HEK293 (cell line): Measurements from ENCODE around the gene HOXB7.
A peak's percentile ranks its signal among the peaks of the same experiment; 100 is the strongest.

Experiments used
- CTCF ChIA-PET: fragments of 350-600 bp; formaldehyde crosslinking; extraction: SDS; loops from one replicate; lab custom pipeline; 2021; ENCODE audit warnings: antibody characterized with exemption; lab: Yijun Ruan, JAX
- POLR2A ChIA-PET: fragments of 300-600 bp; formaldehyde crosslinking; extraction: SDS; loops from one replicate; lab custom pipeline; 2020; ENCODE audit warnings: antibody characterized with exemption, inconsistent platforms; lab: Yijun Ruan, JAX
- H3K27ac ChIP-seq: fragments of 200-500 bp; sonication (Bioruptor generic); 2 replicates; pipeline ENCODE4 v1.5.1; 2014; ENCODE audit warnings: low read depth, low read length, control low read depth, inconsistent platforms; ENCODE audit errors: extremely low read depth
- H3K36me3 ChIP-seq, 2 experiments: fragments of 200-500 bp in 1 of 2; sonication (Bioruptor generic) in 1 of 2; 1 replicate in 1 of 2; 2 replicates in 1 of 2; pipeline ENCODE4 v1.5.1; 2014 to 2017; ENCODE audit warnings: inconsistent platforms in 2 of 2, low read length in 2 of 2; ENCODE audit not compliant: control insufficient read depth in 2 of 2, insufficient read depth in 1 of 2
- H3K4me1 ChIP-seq: fragments of 200-500 bp; sonication (Bioruptor generic); 2 replicates; pipeline ENCODE4 v1.5.1; 2014; ENCODE audit warnings: mild to moderate bottlenecking, low read length, inconsistent platforms; ENCODE audit not compliant: control insufficient read depth, insufficient read depth
- H3K4me3 ChIP-seq: 2 replicates; pipeline ENCODE4 v1.5.1; 2011; ENCODE audit warnings: low read depth, mild to moderate bottlenecking, control low read depth, low read length, moderate library complexity
- H3K9me3 ChIP-seq: fragments of 200-500 bp; sonication (Bioruptor generic); 2 replicates; pipeline ENCODE4 v1.5.1; 2014; ENCODE audit warnings: low read depth, low read length, inconsistent platforms; ENCODE audit not compliant: control insufficient read depth, insufficient read depth
- EGR2 ChIP-seq: fragments of 450-650 bp; formaldehyde crosslinking; IDR thresholded peaks from 2 replicates; pipeline ENCODE4 v1.5.1; 2016; ENCODE audit warnings: low read depth, missing biosample characterization, missing genetic modification characterization
- GLIS2 ChIP-seq: fragments of 450-650 bp; formaldehyde crosslinking; IDR thresholded peaks from 2 replicates; pipeline ENCODE4 v1.5.1; 2016; ENCODE audit warnings: missing biosample characterization, missing genetic modification characterization
- IKZF3 ChIP-seq: fragments of 450-650 bp; IDR thresholded peaks from 2 replicates; pipeline ENCODE4 v1.5.0; 2018; ENCODE audit warnings: missing biosample characterization, mild to moderate bottlenecking, missing genetic modification characterization, moderate library complexity
- KLF16 ChIP-seq: fragments of 450-650 bp; formaldehyde crosslinking; IDR thresholded peaks from 2 replicates; pipeline ENCODE4 v1.5.1; 2017; ENCODE audit warnings: missing biosample characterization, missing genetic modification characterization
- PRDM6 ChIP-seq: fragments of 450-650 bp; formaldehyde crosslinking; IDR thresholded peaks from 2 replicates; pipeline ENCODE4 v1.5.1; 2017; ENCODE audit warnings: missing biosample characterization, missing genetic modification characterization
- SP7 ChIP-seq: fragments of 450-650 bp; formaldehyde crosslinking; IDR thresholded peaks from 2 replicates; pipeline ENCODE4 v1.5.1; 2016; ENCODE audit warnings: missing biosample characterization, missing genetic modification characterization
- TSHZ1 ChIP-seq: fragments of 450-650 bp; formaldehyde crosslinking; IDR thresholded peaks from 2 replicates; pipeline ENCODE4 v1.5.1; 2016; ENCODE audit warnings: missing biosample characterization, missing genetic modification characterization, borderline replicate concordance
- ZBTB10 ChIP-seq: fragments of 450-650 bp; formaldehyde crosslinking; IDR thresholded peaks from 2 replicates; pipeline ENCODE4 v1.5.1; 2016; ENCODE audit warnings: missing biosample characterization, missing genetic modification characterization
- ZBTB17 ChIP-seq: fragments of 450-650 bp; formaldehyde crosslinking; IDR thresholded peaks from 2 replicates; pipeline ENCODE4 v1.5.1; 2016; ENCODE audit warnings: missing biosample characterization, missing genetic modification characterization
- ZBTB8A ChIP-seq: fragments of 450-650 bp; formaldehyde crosslinking; IDR thresholded peaks from 2 replicates; pipeline ENCODE4 v1.5.1; 2016; ENCODE audit warnings: missing biosample characterization, missing genetic modification characterization
- ZNF140 ChIP-seq: fragments of 450-650 bp; formaldehyde crosslinking; IDR thresholded peaks from 2 replicates; pipeline ENCODE4 v1.5.1; 2016; ENCODE audit warnings: missing biosample characterization, missing genetic modification characterization
- ZNF174 ChIP-seq: fragments of 450-650 bp; formaldehyde crosslinking; IDR thresholded peaks from 2 replicates; pipeline ENCODE4 v1.5.0; 2017; ENCODE audit warnings: missing biosample characterization, mild to moderate bottlenecking, missing genetic modification characterization
- ZNF211 ChIP-seq: fragments of 450-650 bp; formaldehyde crosslinking; IDR thresholded peaks from 2 replicates; pipeline ENCODE4 v1.5.1; 2016; ENCODE audit warnings: low read depth, missing biosample characterization, missing genetic modification characterization
- ZNF311 ChIP-seq: fragments of 450-650 bp; formaldehyde crosslinking; IDR thresholded peaks from 2 replicates; pipeline ENCODE4 v1.5.1; 2017; ENCODE audit warnings: missing biosample characterization, missing genetic modification characterization, borderline replicate concordance
- ZNF426 ChIP-seq: fragments of 450-650 bp; formaldehyde crosslinking; IDR thresholded peaks from 2 replicates; pipeline ENCODE4 v1.5.1; 2017; ENCODE audit warnings: missing biosample characterization, missing genetic modification characterization, mild to moderate bottlenecking, inconsistent platforms, moderate library complexity
- ZNF501 ChIP-seq: fragments of 450-650 bp; formaldehyde crosslinking; IDR thresholded peaks from 2 replicates; pipeline ENCODE4 v1.5.1; 2016; ENCODE audit warnings: missing biosample characterization, missing genetic modification characterization
- ZNF514 ChIP-seq: fragments of 450-650 bp; formaldehyde crosslinking; IDR thresholded peaks from 2 replicates; pipeline ENCODE4 v1.5.1; 2016; ENCODE audit warnings: missing biosample characterization, missing genetic modification characterization
- ZNF529 ChIP-seq: fragments of 450-650 bp; formaldehyde crosslinking; IDR thresholded peaks from 2 replicates; pipeline ENCODE4 v1.5.1; 2017; ENCODE audit warnings: missing genetic modification characterization, missing biosample characterization; ENCODE audit not compliant: insufficient replicate concordance
- ZNF548 ChIP-seq: fragments of 450-650 bp; formaldehyde crosslinking; IDR thresholded peaks from 2 replicates; pipeline ENCODE4 v1.5.1; 2016; ENCODE audit warnings: missing biosample characterization, missing genetic modification characterization
- ZNF571 ChIP-seq: fragments of 450-650 bp; formaldehyde crosslinking; IDR thresholded peaks from 2 replicates; pipeline ENCODE4 v1.5.0; 2017; ENCODE audit warnings: missing biosample characterization, missing genetic modification characterization
- ZNF596 ChIP-seq: fragments of 450-650 bp; IDR thresholded peaks from 2 replicates; pipeline ENCODE4 v1.5.0; 2018; ENCODE audit warnings: missing biosample characterization, mild to moderate bottlenecking, missing genetic modification characterization, moderate library complexity
- ZNF654 ChIP-seq: fragments of 450-650 bp; formaldehyde crosslinking; IDR thresholded peaks from 2 replicates; pipeline ENCODE4 v1.5.1; 2016; ENCODE audit warnings: low read depth, missing biosample characterization, missing genetic modification characterization
- ZNF658 ChIP-seq: fragments of 450-650 bp; formaldehyde crosslinking; IDR thresholded peaks from 2 replicates; pipeline ENCODE4; 2016; ENCODE audit warnings: missing biosample characterization, missing genetic modification characterization
- ZNF843 ChIP-seq: fragments of 450-650 bp; formaldehyde crosslinking; IDR thresholded peaks from 2 replicates; pipeline ENCODE4 v1.5.1; 2016; ENCODE audit warnings: missing biosample characterization, missing genetic modification characterization
- ZSCAN23 ChIP-seq: fragments of 450-650 bp; formaldehyde crosslinking; IDR thresholded peaks from 2 replicates; pipeline ENCODE4 v1.5.1; 2016; ENCODE audit warnings: missing biosample characterization, missing genetic modification characterization

The HOXB7 gene

GRCh38 chr17:48617471-48618255, 6.8 kb upstream of the HOXB7 start:
- TF ChIP-seq PRDM6 (tag by site-specific recombination) = peak; percentile 81; the same call in 1 of the 2 replicates
- TF ChIP-seq ZNF501 (tag by site-specific recombination) = no peak
- TF ChIP-seq ZNF514 (tag by site-specific recombination) = no peak
- TF ChIP-seq GLIS2 (tag by site-specific recombination) = no peak
- TF ChIP-seq IKZF3 (tag by site-specific recombination) = no peak
- peak; percentile 13; the same call in 1 of the 2 replicates for TF ChIP-seq ZNF654 (tag by site-specific recombination)
- no peak for TF ChIP-seq ZNF140 (tag by site-specific recombination)
- TF ChIP-seq ZNF174 (tag by site-specific recombination) = no peak
- TF ChIP-seq, all 188 proteins: peak for 2
- H3K27ac ChIP-seq = no peak overlapping the region; the same call in 1 of the 2 replicates
- ChIA-PET CTCF (interaction anchor here (0.5 to 5.7 kb wide), 31 partner anchors 8 to 592 kb away, joined by 3 to 86 read pairs (median 4); partner anchors contain the start of gene HOXB5), POLR2A (interaction anchor here (1.3 kb wide), 1 partner anchor 8 kb away, joined by 4 read pairs; no protein-coding TSS in a partner anchor)
- H3K4me3 ChIP-seq = no peak overlapping the region
- H3K36me3 ChIP-seq = peaks cover 0 to 14% of the 10 kb centered on the region in 2 experiments; a peak in 1 of 3 replicates
- no peaks in the 10 kb centered on the region for H3K9me3 ChIP-seq
- peaks cover 48% of the 10 kb centered on the region for H3K4me1 ChIP-seq

GRCh38 chr17:48616717-48617470, 6.1 kb upstream of the HOXB7 start:
- POLR2A ChIA-PET = no interaction called here
- no peak overlapping the region for H3K4me3 ChIP-seq
- TF ChIP-seq ZBTB8A (tag by site-specific recombination) (no peak), ZNF529 (no peak), ZNF548 (tag by site-specific recombination) (no peak), TSHZ1 (tag by site-specific recombination) (no peak), ZNF174 (tag by site-specific recombination) (no peak), EGR2 (tag by site-specific recombination) (no peak), SP7 (tag by site-specific recombination) (no peak), ZNF311 (tag by site-specific recombination) (no peak), ZNF426 (tag by site-specific recombination) (no peak), ZNF596 (peak; percentile 21; the same call in 1 of the 2 replicates), ZNF211 (tag by site-specific recombination) (no peak), ZNF843 (tag by site-specific recombination) (no peak), ZSCAN23 (tag by site-specific recombination) (no peak), ZBTB17 (tag by site-specific recombination) (peak; percentile 40; the same call in 1 of the 2 replicates), ZBTB10 (tag by site-specific recombination) (0 out of 2 replicates have a peak, but pooled peaks have one; percentile 29), KLF16 (tag by site-specific recombination) (no peak), ZNF658 (tag by site-specific recombination) (no peak), ZNF571 (tag by site-specific recombination) (no peak)

More at GRCh38 chr17:48616717-48617470, 6.1 kb upstream of the HOXB7 start:
- Histone ChIP-seq H3K27ac (peak overlapping the region; percentile 67; the same call in 1 of the 2 replicates), H3K9me3 (no peaks in the 10 kb centered on the region), H3K36me3 (peaks cover 0 to 7% of the 10 kb centered on the region in 2 experiments; a peak in 1 of 3 replicates), H3K4me1 (peaks cover 51% of the 10 kb centered on the region)
- CTCF ChIA-PET = interaction anchor here (0.6 to 5.7 kb wide), 19 partner anchors 23 to 591 kb away, joined by 3 to 86 read pairs (median 5); partner anchors contain the start of gene HOXB5
